OCI-LY3 (cell line): ENCODE measurements around the gene ZNF185.

Experiments
- EZH2phosphoT487 ChIP-seq: fragments of 200-600 bp; shearing (Covaris generic); IDR thresholded peaks from 2 replicates; pipeline ENCODE4 v1.6.1; 2018; ENCODE audit warnings: antibody characterized with exemption, mixed run types, low read depth
- TF ChIP-seq, protein P1 (sequence below): fragments of 200-600, 300-600 bp; sonication (generic); IDR thresholded peaks from 2 replicates; pipeline ENCODE4 v1.5.1; 2014; ENCODE audit warnings: antibody characterized with exemption, low read length, low read depth

DNA sequence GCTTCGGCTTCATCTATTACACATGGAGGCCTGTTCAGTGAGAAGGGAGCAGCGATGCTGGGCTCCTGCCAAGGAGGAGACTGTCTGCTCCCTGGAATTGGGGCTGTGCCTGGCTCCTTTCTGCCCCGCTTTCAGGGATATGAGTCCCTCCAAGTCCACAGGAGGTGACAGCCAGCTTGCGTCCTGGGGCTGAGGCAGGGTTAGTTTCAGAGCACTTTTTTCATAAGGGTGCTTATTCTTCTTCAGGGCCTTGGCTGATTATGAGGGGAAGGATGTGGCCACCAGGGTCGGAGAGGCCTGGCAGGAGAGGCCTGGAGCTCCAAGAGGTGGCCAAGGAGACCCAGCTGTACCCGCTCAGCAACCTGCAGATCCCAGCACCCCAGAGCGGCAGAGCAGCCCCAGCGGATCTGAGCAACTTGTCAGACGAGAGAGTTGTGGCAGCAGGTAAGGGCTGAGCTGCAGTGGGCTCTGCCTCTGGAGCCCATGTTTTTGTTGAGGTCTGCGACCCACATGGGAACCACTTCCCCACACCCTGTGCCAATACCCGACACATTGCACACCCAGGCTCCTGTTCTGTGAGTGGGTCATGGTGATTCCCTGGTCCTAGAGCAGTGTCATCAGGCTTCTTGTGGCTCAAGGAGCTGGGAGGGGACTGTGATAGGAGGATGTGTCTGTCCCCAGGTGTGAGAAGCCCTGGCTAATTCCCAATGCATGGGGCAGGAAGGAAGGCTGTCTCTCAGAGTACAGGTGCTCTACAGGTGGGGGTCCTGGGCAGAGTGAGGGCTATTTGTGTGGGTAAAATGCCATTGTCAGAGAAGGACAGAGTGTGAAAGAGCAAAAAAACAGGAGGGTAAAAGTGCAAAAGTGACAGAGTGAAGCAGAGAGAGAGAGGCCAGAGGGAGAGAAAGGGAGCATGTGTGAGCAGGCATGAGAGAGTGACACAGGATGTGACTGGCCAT lies 47.4 kb downstream of the ZNF185 start:
- TF ChIP-seq, protein P1, sequence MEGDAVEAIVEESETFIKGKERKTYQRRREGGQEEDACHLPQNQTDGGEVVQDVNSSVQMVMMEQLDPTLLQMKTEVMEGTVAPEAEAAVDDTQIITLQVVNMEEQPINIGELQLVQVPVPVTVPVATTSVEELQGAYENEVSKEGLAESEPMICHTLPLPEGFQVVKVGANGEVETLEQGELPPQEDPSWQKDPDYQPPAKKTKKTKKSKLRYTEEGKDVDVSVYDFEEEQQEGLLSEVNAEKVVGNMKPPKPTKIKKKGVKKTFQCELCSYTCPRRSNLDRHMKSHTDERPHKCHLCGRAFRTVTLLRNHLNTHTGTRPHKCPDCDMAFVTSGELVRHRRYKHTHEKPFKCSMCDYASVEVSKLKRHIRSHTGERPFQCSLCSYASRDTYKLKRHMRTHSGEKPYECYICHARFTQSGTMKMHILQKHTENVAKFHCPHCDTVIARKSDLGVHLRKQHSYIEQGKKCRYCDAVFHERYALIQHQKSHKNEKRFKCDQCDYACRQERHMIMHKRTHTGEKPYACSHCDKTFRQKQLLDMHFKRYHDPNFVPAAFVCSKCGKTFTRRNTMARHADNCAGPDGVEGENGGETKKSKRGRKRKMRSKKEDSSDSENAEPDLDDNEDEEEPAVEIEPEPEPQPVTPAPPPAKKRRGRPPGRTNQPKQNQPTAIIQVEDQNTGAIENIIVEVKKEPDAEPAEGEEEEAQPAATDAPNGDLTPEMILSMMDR, result no peak
- no peak for TF ChIP-seq EZH2phosphoT487
